ENCODE measurements around the gene CUL9. TPM values are rescaled to one million over a fixed set of nuclear protein-coding genes. Genes with fewer than 3 reads are reported as not detected.
A peak's percentile ranks its signal among the peaks of the same experiment; 100 is the strongest.

Gene CUL9
- total and polyA plus RNA-seq, 4 donors, result 6.5 to 21.8 (median 7.5) TPM

GRCh38 chr6:43273707-43274106 lies 91.7 kb downstream of the CUL9 start:
- Histone ChIP-seq H3K4me1 (ENCODE audit: control insufficient read depth in 4 of 4, insufficient read depth in 4 of 4, low read length in 3 of 4) (peaks cover 39 to 82% (median 72%) of the 10 kb centered on the region in 4 donors), H3K4me3 (ENCODE audit: low read depth in 1 of 3, low read length in 3 of 3) (no peak overlapping the region), H3K36me3 (ENCODE audit: control insufficient read depth in 4 of 4, insufficient read depth in 3 of 4, low read depth in 1 of 4, low read length in 3 of 4) (no peaks in the 10 kb centered on the region), H3K27me3 (ENCODE audit: control insufficient read depth in 4 of 4, insufficient read depth in 4 of 4, low read length in 3 of 4) (no peaks in the 10 kb centered on the region), H3K9ac (ENCODE audit: low read depth in 1 of 2, low read length in 2 of 2) (no peak overlapping the region), H3K9me3 (ENCODE audit: control insufficient read depth in 4 of 4, low read length in 3 of 4) (no peaks in the 10 kb centered on the region), H3K27ac (ENCODE audit: low read depth in 1 of 2, low read length in 2 of 2) (peak overlapping the region; percentile 85 to 90)
- no peak for DNase-seq (ENCODE audit: low spot score)
- 31% methylated on average over 2 of the region's 2 CpGs for WGBS
- no peak for TF ChIP-seq EGR1 (IDR thresholded peaks at IDR 0.05; ENCODE audit: low read depth in 2 of 2)
- no peak for TF ChIP-seq YY1 (IDR thresholded peaks at IDR 0.05)
- no peak for TF ChIP-seq GABPA (IDR thresholded peaks at IDR 0.05 in 1 of 2, conservative IDR thresholded peaks at IDR 0.05 in 1 of 2)
- no peak for TF ChIP-seq NR2F2 (IDR thresholded peaks at IDR 0.05)
- no peak for TF ChIP-seq ZBTB33 (IDR thresholded peaks at IDR 0.05)
- TF ChIP-seq HNF4G (IDR thresholded peaks at IDR 0.05), result no peak

Other genes with a start within 250 kb of the CUL9 start
- 100 to 1,000 TPM in 1 of 2 donors, 10 to 100 TPM in 1; 10.5 to 140 TPM for gene GNMT, start 221.4 kb upstream of the CUL9 start, total RNA-seq
- 100 to 1,000 TPM; 119 to 163 TPM for gene GNMT, start 221.4 kb upstream of the CUL9 start, polyA plus RNA-seq
- 10 to 100 TPM; 15.1 to 20.7 TPM for gene PEX6, start 203.0 kb upstream of the CUL9 start, total RNA-seq
- 10 to 100 TPM in 1 of 2 donors, 1 to 10 TPM in 1; 5.4 to 15.4 TPM for gene PEX6, start 203.0 kb upstream of the CUL9 start, polyA plus RNA-seq
- 10 to 100 TPM; 12.9 to 13.9 TPM for gene PPP2R5D, start 197.6 kb upstream of the CUL9 start, total RNA-seq
- 10 to 100 TPM in 1 of 2 donors, 1 to 10 TPM in 1; 6.7 to 13.5 TPM for gene PPP2R5D, start 197.6 kb upstream of the CUL9 start, polyA plus RNA-seq
- 10 to 100 TPM; 10.7 to 24.0 TPM for gene MEA1, start 168.2 kb upstream of the CUL9 start, total RNA-seq
- gene MEA1, start 168.2 kb upstream of the CUL9 start, polyA plus RNA-seq, result 10 to 100 TPM; 37.2 to 50.3 TPM
- 10 to 100 TPM; 51.2 to 66.5 TPM for gene KLHDC3, start 167.9 kb upstream of the CUL9 start, total RNA-seq
- 10 to 100 TPM; 30.9 to 49.9 TPM for gene KLHDC3, start 167.9 kb upstream of the CUL9 start, polyA plus RNA-seq
- 10 to 100 TPM; 23.4 to 33.4 TPM for gene RRP36, start 160.6 kb upstream of the CUL9 start, total RNA-seq
- 10 to 100 TPM; 26.0 to 26.4 TPM for gene RRP36, start 160.6 kb upstream of the CUL9 start, polyA plus RNA-seq
- 10 to 100 TPM; 10.3 to 10.4 TPM for gene CUL7, start 128.3 kb upstream of the CUL9 start, total RNA-seq
- gene CUL7, start 128.3 kb upstream of the CUL9 start, polyA plus RNA-seq, result 1 to 10 TPM; 2.2 to 5.2 TPM
- 10 to 100 TPM; 19.6 to 23.8 TPM for gene MRPL2, start 122.8 kb upstream of the CUL9 start, total RNA-seq
- 10 to 100 TPM; 65.6 to 73.9 TPM for gene MRPL2, start 122.8 kb upstream of the CUL9 start, polyA plus RNA-seq
- gene KLC4, start 122.6 kb upstream of the CUL9 start, total RNA-seq, result 10 to 100 TPM; 33.2 to 97.0 TPM
- gene KLC4, start 122.6 kb upstream of the CUL9 start, polyA plus RNA-seq, result 10 to 100 TPM; 44.4 to 47.4 TPM
- 10 to 100 TPM in 1 of 2 donors, 1 to 10 TPM in 1; 1.8 to 10.5 TPM for gene PTK7, start 105.9 kb upstream of the CUL9 start, total RNA-seq
- gene PTK7, start 105.9 kb upstream of the CUL9 start, polyA plus RNA-seq, result under 1 TPM; 0.67 to 0.76 TPM
- gene SRF, start 10.9 kb upstream of the CUL9 start, total RNA-seq, result 10 to 100 TPM in 1 of 2 donors, 1 to 10 TPM in 1; 7.1 to 11.7 TPM
- gene SRF, start 10.9 kb upstream of the CUL9 start, polyA plus RNA-seq, result 1 to 10 TPM; 2.0 to 7.1 TPM
- gene DNPH1, start 47.3 kb downstream of the CUL9 start, total RNA-seq, result 10 to 100 TPM; 53.2 to 59.8 TPM
- gene DNPH1, start 47.3 kb downstream of the CUL9 start, polyA plus RNA-seq, result 100 to 1,000 TPM; 147 to 195 TPM
- 1 to 10 TPM in 1 of 2 donors, under 1 TPM in 1; 0.14 to 1.2 TPM for gene TTBK1, start 61.3 kb downstream of the CUL9 start, total RNA-seq
- gene TTBK1, start 61.3 kb downstream of the CUL9 start, polyA plus RNA-seq, result under 1 TPM; 0.18 to 0.70 TPM
- gene SLC22A7, start 116.1 kb downstream of the CUL9 start, total RNA-seq, result 100 to 1,000 TPM; 143 to 495 TPM
- 100 to 1,000 TPM; 172 to 284 TPM for gene SLC22A7, start 116.1 kb downstream of the CUL9 start, polyA plus RNA-seq
- gene CRIP3, start 126.6 kb downstream of the CUL9 start, total RNA-seq, result 1 to 10 TPM; 1.1 to 1.6 TPM
- gene CRIP3, start 126.6 kb downstream of the CUL9 start, polyA plus RNA-seq, result 1 to 10 TPM; 3.2 to 9.5 TPM
- 1 to 10 TPM; 4.4 to 9.1 TPM for gene ZNF318, start 187.5 kb downstream of the CUL9 start, total RNA-seq
- 1 to 10 TPM; 3.6 to 4.0 TPM for gene ZNF318, start 187.5 kb downstream of the CUL9 start, polyA plus RNA-seq
- gene ABCC10, start 245.3 kb downstream of the CUL9 start, total RNA-seq, result 10 to 100 TPM in 1 of 2 donors, 1 to 10 TPM in 1; 5.3 to 10.6 TPM
- 1 to 10 TPM; 3.9 to 4.9 TPM for gene ABCC10, start 245.3 kb downstream of the CUL9 start, polyA plus RNA-seq